HG03342 (cell line): ENCODE measurements around the gene DDX19B.
"Not testable (repeated sequence)": the region's sequence is repeated elsewhere in the genome, so short reads cannot be mapped to it uniquely, and the experiment has no call there.

Experiments used
- ATAC-seq: cut with Tn5 transposase; IDR thresholded peaks from one replicate; pipeline ENCODE4 v1.9.1; 2021; ENCODE audit warnings: mild to moderate bottlenecking, moderate library complexity; ENCODE audit not compliant: unreplicated experiment

DDX19B gene

DNA sequence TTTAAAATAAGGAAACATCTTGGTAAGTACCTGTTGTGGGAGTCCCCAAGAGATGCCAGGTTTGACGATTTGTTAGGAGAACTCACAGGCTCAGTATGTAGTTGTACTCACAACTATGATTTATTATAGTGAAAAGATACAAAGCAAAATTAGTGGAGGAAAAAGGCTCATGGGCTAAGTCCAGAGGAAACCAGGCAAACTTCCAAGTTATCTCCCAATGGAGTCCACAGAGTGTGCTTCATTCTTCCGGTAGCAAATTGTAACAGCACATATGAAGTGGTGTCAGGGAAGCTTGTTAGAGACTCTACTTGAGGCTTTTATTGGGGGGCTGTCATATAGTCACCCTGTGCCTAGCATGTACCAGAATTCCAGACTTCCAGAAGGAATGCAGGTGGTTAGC lies 50.0 kb downstream of the DDX19B start:
- ATAC-seq: no peak

DNA sequence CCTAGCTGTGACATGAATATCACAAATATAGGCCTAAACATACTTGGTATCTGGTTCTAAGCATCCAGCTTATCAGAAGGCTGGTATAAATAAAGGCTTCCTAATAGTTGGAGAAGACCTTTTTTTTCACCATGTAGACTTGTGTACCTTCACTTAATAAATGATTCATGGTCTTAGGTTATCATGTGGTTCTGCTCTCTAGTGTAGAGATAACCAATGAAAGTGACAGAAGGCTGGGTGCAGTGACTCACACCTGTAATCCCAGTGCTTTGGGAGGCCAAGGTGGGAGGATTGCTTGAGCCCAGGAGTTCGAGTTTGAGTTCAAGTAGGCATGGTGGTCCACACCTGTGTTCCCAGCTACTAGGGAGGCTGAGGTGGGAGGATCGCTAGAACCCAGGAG lies 50.8 kb downstream of the DDX19B start:
- ATAC-seq: no peak

DNA sequence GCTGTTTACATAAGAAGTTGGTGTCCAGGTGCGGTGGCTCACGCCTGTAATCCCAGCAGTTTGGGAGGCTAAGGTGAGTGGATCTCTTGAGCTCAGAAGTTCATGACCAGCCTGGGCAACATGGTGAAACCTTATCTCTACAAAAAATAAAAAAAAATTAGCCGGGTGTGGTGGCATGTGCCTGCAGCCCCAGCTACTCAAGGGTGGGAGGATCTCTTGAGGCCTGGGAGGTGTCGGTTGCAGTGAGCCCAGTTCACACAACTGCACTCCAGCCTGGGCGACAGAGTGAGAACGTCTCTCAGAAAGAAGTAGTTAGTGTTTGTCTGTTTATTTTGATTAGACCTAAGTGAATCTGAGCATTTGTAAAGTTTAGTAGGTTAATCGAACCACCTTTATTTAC lies 60.6 kb downstream of the DDX19B start:
- no peak for ATAC-seq

DNA sequence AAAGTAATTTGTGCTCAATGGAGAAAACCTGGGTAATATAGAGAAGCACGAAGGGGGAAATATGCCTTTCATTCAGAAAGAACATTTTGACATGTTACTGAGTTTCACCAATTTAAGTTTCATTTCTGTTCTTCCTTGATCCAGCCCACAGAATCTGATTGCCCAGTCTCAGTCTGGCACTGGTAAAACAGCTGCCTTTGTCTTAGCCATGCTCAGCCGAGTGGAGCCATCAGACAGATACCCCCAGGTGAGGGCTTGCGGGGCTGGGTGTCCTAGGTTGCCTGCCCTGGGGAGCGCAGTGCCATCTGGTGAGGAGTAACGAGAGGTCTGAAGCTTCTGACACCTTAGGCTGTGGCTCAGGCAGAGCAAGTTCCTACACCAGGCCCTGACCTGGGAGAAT lies 65.4 kb downstream of the DDX19B start:
- ATAC-seq: no peak

DNA sequence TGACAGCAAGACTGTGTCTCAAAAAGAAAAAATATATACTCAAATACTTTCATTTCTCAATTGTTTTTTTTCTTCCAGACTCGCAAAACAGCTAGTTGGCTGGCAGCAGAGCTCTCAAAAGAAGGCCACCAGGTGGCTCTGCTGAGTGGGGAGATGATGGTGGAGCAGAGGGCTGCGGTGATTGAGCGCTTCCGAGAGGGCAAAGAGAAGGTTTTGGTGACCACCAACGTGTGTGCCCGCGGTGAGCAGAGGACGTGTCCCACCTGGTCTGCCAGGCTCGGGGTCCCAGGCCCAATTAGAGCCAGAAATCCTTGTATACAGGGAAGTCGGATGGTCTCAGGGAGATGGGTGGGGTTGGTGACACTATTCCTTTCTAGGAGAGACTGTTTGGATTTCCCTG lies 71.2 kb downstream of the DDX19B start:
- not testable (repeated sequence) for ATAC-seq

DNA sequence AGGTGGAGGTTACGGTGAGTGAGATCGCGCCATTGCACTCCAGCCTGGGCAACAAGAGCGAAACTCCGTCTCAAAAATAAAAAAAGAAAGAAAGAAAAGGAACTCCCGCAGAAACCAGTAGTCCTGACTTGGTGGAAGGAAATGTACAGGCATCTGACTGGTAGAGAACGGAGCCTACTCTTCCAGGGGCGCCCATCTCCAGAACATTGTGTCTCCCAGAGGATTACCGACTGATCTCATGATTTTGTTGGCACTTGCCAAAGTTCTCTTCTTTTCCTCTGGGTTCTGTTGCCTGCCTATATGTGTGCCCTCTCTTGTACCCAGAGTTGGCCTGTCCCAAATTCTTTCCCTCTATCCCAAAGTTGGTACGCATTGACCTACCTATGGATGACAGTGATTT lies 71.9 kb downstream of the DDX19B start:
- no peak for ATAC-seq

DNA sequence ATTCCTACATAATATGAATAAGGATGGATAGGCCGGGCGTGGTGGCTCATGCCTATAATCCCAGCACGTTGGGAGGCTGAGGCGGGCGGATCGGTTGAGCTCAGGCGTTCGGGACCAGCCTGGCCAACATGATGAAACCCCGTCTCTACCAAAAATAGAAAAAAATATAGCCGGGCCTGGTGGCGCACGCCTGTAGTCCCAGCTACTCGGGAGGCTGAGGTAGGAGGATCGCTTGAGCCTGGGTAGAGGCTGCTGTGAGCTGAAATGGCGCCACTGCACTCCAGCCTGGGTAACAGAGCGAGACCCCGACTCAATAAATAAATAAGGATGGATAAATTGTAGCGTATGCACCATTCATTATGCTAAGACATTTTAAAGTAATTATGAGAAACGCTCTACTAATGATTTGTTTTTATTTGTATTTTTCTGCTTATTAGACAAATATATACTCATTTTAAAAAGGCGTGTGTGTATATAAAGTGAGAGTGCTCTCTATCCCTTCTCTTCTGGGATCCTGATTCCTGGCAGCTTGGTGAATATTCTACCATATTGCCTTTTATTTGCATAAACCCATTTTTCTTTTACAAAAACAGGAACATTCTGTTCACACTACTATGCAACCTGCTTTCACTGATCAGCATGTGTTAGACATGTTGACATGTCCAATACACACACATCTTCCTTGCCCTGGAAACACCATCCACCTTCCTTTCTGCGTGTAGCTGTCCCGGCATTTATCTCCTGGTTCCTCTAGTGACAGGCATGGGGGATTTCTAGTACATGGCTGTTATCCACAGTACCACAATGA lies 74.1 kb downstream of the DDX19B start:
- ATAC-seq: no peak

DNA sequence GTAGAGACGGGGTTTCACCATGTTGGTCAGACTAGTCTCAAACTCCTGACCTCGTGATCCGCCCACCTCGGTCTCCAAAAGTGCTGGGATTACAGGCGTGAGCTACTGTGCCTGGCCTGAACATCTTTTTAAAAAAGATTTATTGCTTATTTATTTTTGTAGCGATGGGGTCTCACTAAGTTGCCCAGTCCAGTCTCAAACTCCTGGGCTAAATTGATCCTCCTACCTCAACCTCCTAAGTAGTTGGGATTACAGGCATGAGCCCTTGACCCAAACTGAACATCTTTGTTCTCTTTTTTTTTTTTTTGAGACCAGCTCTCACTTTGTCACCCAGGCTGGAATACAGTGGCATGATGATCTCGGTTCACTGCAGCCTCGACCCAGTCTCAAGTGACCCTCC lies 75.2 kb downstream of the DDX19B start:
- no peak for ATAC-seq

DNA sequence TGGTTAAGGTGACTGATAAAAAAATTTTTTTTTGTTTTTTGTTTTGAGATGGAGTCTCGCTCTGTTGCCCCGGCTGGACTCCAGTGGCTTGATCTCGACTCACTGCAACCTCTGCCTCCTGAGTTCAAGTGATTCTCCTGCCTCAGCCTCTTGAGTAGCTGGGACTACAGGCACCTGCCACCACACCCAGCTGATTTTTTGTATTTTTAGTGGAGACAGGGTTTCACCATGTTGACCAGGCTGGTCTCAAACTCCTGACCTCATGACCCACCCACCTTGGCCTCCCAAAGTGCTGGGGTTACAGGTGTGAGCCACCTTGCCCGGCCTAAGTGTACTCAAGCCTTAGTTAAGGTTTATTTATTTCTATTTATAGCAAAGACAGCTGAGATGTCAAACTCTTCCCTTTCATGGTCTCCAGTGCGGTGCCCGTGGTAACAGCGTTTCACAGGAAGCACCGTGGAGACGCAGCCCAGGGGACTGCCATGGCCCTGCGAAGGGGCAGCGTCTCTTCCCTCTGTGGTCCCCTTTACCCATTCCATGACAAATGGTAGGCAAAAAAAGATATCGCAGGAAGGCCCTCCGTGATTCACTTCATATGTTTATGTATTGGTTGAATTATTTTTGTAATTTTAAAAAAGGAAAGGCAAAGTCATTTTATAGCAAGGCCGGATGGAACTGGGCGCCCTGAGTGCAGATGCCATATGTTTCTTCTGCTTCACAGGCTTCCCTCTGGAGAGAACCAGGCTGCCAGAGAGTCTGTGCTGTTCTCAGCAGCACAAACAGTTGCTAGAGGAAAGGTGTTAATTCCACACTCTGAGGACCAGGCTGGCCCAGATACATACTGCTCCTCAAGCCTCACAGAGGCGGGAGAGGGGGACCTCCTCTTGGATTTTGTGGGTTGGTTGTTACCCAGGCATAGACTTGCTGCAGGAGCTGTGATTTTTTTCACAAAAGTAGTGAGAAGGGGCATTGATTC lies 76.9 kb downstream of the DDX19B start:
- ATAC-seq: no peak

DNA sequence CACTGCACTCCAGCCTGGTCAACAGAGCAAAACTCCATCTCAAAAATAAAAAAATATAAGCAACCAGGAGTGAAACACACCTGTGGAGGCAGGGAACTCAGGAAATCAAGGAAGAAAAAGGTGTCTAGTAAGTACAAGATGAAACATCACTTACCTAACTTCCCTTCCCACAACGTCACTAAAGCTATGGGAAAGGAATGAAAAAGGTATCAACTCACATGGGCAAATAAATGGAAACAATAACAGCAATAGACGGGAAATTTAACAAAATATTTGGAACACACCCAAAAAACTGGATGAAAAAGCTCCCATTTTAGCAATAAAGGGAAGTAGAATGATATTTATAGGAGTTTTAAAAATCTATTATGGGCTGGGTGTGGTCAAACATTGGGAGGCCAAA lies 78.8 kb downstream of the DDX19B start:
- no peak for ATAC-seq

DNA sequence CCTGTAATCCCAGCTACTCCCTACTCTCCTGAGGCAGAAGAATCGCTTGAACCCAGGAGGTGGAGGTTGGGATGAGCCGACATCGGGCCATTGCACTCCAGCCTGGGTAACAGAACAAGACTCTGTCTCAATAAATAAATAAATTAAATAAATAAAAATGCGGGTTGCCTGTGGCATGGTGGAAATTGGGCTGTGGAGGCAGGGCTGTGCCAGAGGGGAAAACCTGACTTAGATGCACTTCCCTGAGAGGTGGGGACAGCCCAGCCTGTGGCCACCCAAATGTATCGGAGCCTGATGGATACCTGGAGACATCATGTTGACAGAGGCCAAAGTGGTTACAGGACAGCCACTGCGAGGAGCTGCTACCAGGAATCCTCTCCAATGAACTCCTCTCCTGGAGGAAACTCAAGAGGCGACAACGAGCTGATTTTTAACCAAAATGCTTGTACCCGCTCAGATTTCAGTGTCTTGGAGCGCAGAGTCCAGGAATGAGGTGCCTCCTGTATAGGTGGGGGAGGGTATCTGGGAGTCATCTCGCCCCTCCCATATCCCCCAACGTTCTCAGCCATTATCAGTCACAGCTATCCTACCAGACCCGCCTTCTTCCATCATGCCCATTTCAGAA lies 80.0 kb downstream of the DDX19B start:
- ATAC-seq: no peak

DNA sequence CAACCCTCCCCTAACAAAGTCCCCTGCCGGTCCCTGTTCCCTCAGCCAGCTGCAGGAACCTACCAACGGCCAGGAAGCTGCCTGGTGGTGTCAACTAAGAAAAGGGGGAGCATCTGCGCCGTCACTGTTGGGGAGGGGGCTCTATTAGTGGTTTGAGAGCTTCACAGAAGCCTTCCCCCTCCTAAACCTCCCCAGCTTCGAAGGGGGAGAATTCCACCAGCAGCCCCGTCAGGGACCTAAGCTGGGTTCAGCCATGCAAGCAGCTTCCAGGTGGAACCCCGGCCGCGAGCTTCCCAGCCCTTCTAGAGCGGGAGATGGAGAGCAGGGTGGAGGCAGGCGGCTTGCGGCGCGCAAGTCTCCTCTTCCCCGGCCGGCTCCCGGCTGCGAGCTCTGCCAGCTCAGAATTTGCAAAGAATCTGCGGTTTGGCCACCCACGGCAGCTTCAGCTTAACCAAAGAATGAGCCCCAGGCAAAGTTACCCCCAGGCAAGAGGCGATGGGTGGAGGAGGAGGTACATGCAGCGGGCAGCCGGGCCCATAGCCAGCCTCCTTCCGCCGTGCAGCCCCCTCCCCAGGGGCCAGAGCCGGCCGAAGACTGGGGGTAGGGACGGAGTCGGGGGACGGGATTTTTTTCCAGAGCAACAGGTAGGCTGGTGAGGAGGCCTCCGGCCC lies 81.4 kb downstream of the DDX19B start:
- peak; percentile 9 for ATAC-seq

DNA sequence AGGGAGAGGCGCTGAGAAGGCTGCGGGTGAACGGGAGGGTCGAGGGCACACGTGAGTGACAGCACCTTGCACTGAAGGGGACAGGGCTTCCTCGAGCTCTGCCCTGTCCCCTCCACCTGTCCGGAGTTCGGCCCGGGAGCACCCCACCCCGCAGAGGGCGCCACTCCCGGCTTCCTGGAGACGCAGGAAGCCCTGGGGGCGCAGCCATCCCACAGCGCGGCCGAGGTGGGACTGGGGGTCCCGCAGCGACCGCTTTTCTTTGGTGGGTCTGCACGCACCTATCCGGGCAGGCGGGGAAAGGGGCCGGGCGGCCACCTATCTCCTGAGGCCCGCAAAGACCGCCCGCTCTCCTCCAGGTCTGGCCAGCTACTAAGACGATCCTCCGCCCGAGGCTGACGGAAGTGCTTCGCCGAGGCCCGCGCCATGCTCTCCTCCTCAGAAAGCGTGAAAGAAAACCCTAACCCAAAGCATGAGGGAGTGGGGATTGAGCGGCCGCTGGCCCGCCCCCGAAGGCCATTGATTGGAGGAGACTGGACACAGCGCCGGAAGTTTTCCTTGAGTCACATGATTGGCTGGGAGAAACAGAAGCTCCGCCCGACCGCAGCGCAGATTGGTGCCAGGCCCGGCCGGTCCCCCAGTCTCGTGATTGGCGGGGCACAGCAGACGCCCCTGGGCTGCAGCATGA lies 82.1 kb downstream of the DDX19B start:
- ATAC-seq: peak; percentile 93

DNA sequence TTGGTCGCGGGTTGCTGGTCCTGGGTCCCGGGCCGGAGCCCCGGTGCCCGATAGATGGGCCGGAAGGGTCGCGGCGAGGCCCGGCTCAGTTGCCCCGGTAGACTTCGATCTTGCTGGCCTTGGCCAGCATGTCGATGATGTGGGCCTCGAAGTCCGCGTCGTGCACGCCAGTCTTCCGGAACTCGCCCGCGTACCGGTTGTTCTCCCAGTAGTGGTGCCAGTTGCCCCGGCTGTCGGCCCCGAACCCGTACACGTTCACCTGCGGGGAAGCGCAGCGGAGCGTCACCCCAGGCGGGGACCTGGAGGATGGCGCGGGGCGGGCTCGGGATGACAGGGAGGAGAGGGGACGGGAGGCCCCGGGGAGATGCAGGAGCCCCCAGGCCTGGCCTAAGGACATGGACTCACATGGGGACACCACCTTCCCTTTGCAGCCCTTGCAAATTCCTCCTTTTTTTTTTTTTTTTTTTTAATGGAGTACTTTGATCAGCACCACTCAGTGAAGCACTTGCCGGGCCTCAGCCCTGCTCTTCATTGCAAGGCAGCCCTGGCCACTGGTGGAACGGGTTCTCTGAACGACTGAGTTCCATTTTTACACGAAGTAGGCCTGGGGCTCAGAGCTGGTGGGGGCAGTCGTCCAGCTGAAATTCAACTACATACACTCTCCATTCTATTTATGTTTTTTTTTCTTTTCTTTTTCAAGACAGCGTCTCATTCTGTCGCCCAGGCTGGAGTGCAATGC lies 82.8 kb downstream of the DDX19B start:
- ATAC-seq: no peak

DNA sequence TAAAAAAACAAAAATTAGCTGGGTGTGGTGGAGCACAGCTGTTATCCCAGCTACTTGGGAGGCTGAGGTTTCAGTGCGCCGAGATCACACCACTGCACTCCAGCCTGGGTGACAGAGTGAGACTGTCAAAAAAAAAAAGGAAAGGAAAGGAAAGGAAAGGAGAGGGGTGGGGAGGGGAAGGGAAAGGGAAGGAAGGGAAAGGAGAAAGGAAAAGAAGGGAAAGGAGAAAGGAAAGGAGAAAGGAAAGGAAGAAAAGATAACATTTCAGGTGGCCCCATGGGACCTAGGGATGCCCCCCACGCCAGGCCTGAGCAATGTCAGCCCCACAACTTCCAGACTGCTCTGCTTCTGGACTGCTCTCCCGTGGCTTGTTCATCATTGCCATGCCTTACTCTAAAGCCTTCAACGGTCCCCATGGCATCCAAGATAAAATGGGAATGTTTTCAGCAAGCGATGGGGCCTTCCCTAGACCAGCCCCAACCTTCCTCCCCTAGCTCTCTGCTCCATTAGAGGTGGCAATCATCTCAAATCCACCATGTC lies 84.5 kb downstream of the DDX19B start:
- no peak for ATAC-seq
